Lower leg skin (tissue), 4 donors: ENCODE measurements around the gene HACD4. TPM values are rescaled to one million over a fixed set of nuclear protein-coding genes. Genes with fewer than 3 reads are reported as not detected.

ENCODE experiments used
- DNase-seq, 2 donors: peaks; one replicate each; pipeline ENCODE4 v3.0.0-alpha.2; 2019; ENCODE audit warnings: low spot score in 2 of 2
- H3K4me3 ChIP-seq: fragments of 200-600 bp; sonication (generic); 2 replicates; pipeline ENCODE4 v1.5.1; 2017; ENCODE audit warnings: mild to moderate bottlenecking, low read depth; ENCODE audit not compliant: poor library complexity, severe bottlenecking
- CTCF ChIP-seq, 3 donors: fragments of 450-650 bp; IDR thresholded peaks; one replicate each; pipeline ENCODE4 v1.5.1; 2016; ENCODE audit warnings: antibody characterized with exemption in 3 of 3, mild to moderate bottlenecking in 3 of 3, moderate library complexity in 2 of 3
- POLR2A ChIP-seq, 2 donors: fragments of 450-650 bp; IDR thresholded peaks; one replicate each; pipeline ENCODE4 v1.6.1; 2016 to 2017; ENCODE audit warnings: antibody characterized with exemption in 2 of 2, mild to moderate bottlenecking in 1 of 2, moderate library complexity in 1 of 2
- WGBS, 2 donors: methylation state at CpG; one replicate each; pipeline ENCODE4 v1.1.5; 2018; 5-methylcytosine and 5-hydroxymethylcytosine counted together
- intact Hi-C: fragments of 100-400 bp; cut with DNase I; formaldehyde crosslinking; loops from one replicate; pipeline ENCODE4 v1.15.0; 2023; ENCODE audit warnings: low total_unique reads
- total RNA-seq, 4 donors: library from RNA; depleted of rRNA; stranded (reverse); fragments of >200 nt; gene quantifications; one replicate each; pipeline ENCODE4 v1.1.0, GENCODE V29; 2016

Gene HACD4
- total RNA-seq, 4 donors from 2014 or later = 1.0 to 3.8 (median 2.8) TPM

DNA sequence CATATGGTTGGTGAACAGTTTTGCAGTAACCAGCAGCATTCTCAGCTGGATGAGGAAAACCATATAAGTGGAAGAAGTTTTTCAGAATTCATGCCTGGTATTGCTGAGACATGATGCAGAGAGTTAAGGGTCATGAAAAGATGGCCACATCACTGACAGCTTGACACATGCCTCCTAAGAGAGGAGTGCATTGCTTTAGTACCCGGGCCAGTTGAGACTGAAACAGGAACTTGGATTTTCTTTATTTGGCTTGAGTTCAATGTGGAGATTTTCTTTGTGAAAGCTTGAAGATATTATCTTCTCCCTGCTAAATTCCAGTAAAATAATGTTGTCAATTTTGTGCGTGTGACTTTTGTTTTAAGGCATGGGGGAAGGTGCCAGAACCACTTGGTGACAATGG is 35.8 kb downstream of the HACD4 start:
- DNase-seq = no peak
- TF ChIP-seq POLR2A (IDR thresholded peaks at IDR 0.05) (no peak), CTCF (IDR thresholded peaks at IDR 0.05) (no peak)
- intact Hi-C loops = no loop called here
- WGBS, 2 donors = 60 to 74% methylated on average over 2 of the region's 2 CpGs
- H3K4me3 ChIP-seq = no peak overlapping the region

- WGBS, 2 donors = 90 to 93% methylated on average over 3 of the region's 3 CpGs
- intact Hi-C loops = no loop called here
- no peak for TF ChIP-seq POLR2A (IDR thresholded peaks at IDR 0.05)
- no peak for TF ChIP-seq CTCF (IDR thresholded peaks at IDR 0.05)
- H3K4me3 ChIP-seq = no peak overlapping the region
- DNase-seq = no peak
Measured at GRCh38 chr9:20994486-20994885, 37.0 kb downstream of the HACD4 start.

GRCh38 chr9:20990867-20991266 is 40.6 kb downstream of the HACD4 start:
- TF ChIP-seq POLR2A (IDR thresholded peaks at IDR 0.05) = no peak
- no peak for TF ChIP-seq CTCF (IDR thresholded peaks at IDR 0.05)
- intact Hi-C loops = no loop called here
- 95% methylated on average over 2 of the region's 2 CpGs for WGBS, 2 donors
- DNase-seq = peak in 1 of 2 donors; percentile 29
- H3K4me3 ChIP-seq = no peak overlapping the region

GRCh38 chr9:20989923-20990341 is 41.5 kb downstream of the HACD4 start:
- no peak for TF ChIP-seq POLR2A (IDR thresholded peaks at IDR 0.05)
- 83 to 92% methylated on average over 6 of the region's 6 CpGs for WGBS, 2 donors
- DNase-seq = peak; percentile 16 to 82
- no peak overlapping the region for H3K4me3 ChIP-seq
- intact Hi-C loops = no loop called here

GRCh38 chr9:20988671-20989315 is 42.6 kb downstream of the HACD4 start:
- H3K4me3 ChIP-seq = no peak overlapping the region
- TF ChIP-seq CTCF (IDR thresholded peaks at IDR 0.05) = no peak
- TF ChIP-seq POLR2A (IDR thresholded peaks at IDR 0.05) = no peak
- 46 to 50% methylated on average over 3 of the region's 3 CpGs for WGBS, 2 donors
- intact Hi-C loops = no loop called here
- no peak for DNase-seq

DNA sequence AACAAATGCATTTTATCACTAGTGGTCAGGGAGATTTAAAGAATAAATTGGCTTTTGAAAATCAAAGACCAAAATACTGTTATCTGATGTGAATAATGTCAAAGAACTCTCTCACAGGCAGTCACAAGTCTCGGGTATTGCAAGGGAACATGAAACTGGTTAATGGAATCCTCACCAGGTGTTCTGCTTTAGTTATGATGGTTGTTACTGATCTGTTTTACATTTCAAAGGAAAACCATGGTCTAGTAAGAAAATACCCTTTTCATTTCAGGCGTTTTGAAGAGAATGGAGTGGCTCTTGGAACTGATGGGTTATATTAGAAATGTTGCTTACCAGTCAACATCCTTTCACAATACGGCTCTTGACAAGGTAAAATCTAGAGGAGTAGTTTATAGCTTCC is 43.4 kb downstream of the HACD4 start:
- intact Hi-C loops = no loop called here
- WGBS, 2 donors = 90 to 94% methylated on average over 3 of the region's 3 CpGs
- DNase-seq = no peak
- TF ChIP-seq POLR2A (IDR thresholded peaks at IDR 0.05) = no peak
- TF ChIP-seq CTCF (IDR thresholded peaks at IDR 0.05) = no peak
- H3K4me3 ChIP-seq = no peak overlapping the region
